RKO (cell line): ENCODE results near the gene ILKAP.

Experiments used
- DNase-seq: peaks from one replicate; pipeline ENCODE4 v3.0.0-alpha.2; 2016; ENCODE audit warnings: low spot score

ILKAP gene

GRCh38 chr2:238152771-238153688 lies 50.5 kb downstream of the ILKAP start:
- DNase-seq, result no peak

DNA sequence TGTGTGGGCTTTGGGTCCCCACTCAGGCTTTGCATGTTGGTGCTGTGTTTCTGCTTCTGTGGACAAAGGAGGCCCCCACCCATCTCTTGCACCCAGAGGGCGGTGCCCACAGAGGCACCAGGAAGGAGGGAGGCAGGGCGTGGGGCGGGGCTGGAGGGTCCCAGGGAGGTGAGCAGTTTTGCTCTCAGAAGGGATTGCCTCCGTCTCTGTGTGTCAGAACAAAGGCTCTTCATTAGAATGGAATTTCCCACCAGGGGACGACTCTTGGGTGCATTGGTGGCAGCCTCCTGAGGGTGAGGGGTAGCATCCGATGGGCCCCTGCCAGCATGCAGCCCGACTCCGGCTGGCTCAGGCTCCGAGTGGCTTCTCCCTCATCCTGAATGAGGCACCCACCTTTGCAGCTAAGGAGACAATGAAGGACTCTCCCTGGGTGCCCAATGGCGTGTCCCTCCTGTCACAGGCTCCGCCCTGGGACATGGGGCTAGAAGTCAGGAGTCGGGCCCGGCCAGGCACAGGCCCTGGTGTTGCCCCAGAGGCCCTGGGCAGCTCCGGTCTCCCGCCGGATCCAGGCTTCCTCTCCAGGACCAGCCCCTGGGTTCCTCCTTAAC lies 51.8 kb downstream of the ILKAP start:
- DNase-seq, result no peak

DNA sequence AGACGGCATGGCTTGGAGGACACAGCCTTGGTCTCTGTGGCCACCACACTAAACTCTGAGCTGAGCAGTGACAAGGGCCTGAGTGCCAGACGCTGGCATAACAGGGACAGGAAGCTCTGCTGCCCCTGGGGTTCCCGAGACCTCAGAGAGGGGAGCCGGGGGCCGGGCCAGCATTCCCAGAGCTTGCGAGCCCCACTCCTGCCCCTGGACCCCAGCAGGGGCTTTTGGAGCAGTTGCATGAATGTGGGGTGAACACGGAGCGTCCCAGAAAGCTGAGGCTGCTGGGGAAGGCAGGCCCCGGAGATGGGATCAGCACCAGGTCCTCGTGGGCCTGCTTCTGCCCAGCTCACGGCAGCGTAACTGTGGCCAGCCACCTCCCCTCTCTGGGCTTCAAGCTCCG lies 52.3 kb downstream of the ILKAP start:
- no peak for DNase-seq

GRCh38 chr2:238150686-238151085 lies 52.8 kb downstream of the ILKAP start:
- DNase-seq, result no peak

GRCh38 chr2:238149841-238150572 lies 53.5 kb downstream of the ILKAP start:
- no peak for DNase-seq

DNA sequence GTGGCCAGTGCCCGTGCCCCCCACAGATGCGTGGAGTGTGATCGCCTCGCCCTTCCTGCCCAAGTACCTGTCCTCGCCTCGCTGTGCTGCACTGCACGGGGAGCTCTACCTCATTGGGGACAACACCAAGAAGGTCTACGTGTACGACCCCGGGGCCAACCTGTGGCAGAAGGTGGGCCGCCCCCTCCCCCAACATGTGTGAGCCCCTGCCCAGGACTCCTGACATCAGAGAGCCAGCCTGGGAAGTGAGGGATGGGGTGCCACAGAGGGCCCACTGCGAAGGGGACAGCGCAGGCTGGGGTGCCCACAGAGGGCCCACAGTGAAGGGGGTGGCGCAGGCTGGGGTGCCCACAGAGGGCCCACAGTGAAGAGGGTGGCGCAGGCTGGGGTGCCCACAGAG lies 54.5 kb downstream of the ILKAP start:
- DNase-seq, result no peak

- no peak for DNase-seq
Observed at GRCh38 chr2:238146884-238147544, 56.5 kb downstream of the ILKAP start.

DNA sequence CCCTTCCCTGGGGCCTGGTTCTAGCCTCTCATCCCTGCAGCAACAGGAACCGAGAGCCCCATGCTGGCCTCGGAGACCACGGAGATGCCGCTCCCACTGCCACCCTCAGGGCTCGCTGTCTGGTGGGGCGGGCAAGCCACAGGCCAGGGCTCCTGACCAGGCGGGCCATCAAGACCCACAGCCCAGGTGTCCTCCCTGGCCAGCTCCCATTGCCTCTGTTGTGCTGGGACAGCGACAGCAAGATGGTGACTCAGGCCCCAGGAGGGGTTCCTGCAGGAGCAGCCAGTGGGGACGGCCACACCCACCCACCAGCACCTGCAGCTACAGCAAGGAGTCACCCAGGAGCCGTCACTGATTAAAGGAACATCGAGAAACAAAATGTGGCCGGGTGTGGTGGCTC lies 57.6 kb downstream of the ILKAP start:
- no peak for DNase-seq

GRCh38 chr2:238145046-238145445 lies 58.4 kb downstream of the ILKAP start:
- DNase-seq, result no peak

DNA sequence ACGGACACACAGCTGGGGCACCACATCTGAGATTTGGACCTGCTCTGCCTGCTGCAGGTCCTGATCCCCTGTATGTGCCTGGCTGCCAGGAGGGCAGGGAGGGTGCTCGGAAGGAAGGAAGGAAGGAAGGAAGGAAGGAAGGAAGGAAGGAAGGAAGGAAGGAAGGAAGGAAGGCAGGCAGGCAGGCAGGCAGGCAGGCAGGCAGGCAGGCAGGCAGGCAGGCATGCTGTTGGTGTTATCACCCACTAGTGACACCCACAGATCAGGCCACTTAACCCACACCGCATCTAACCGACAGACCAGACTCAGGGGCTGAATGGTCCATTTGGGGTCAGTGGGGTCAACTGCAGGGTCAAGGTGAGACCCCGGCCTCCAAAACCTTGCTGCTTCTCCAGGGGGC lies 59.2 kb downstream of the ILKAP start:
- DNase-seq, result no peak

- peak; percentile 78 for DNase-seq
Observed at GRCh38 chr2:238143239-238143951, 60.1 kb downstream of the ILKAP start.

- DNase-seq, result no peak
Observed at GRCh38 chr2:238142382-238143205, 60.9 kb downstream of the ILKAP start.

DNA sequence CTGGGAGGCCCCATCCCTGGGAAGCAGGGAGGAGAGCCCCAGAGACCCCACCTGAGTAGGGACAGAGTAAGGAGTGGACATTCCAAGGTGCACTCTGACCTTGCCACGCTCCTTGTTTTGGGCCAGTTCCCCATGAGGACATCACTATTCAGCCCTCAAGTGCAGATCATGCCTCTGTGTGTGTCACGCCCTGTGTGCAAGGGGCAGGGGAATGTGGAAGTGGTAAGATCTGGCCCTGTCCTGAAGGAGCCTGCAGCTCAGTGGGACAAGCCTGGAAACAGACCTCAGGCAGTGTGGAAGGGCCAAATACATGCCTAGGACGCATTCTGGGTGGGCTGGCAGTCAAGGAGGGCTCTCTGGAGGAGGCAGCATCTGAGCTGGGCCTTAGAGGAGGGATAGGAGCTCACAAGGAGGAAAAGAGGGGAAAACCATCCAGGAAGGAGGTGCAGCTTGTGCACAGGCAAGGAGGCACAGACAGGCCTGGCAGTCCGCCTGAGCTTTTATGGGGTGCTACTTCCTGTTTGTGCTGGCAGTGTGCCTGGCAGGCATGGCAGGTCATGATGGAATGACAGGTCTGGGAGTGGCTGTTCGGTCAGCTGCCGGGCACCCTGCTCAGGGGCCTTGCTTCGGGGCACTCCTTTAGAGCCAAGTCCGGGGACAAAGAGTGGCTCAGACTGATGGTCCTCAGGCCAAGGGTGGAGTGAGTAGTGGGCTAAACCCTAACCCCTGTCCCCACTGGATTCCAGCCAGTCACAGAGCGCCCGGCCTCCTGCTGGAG lies 61.8 kb downstream of the ILKAP start:
- DNase-seq, result peak; percentile 77

GRCh38 chr2:238140721-238141540 lies 62.6 kb downstream of the ILKAP start:
- DNase-seq, result no peak

DNA sequence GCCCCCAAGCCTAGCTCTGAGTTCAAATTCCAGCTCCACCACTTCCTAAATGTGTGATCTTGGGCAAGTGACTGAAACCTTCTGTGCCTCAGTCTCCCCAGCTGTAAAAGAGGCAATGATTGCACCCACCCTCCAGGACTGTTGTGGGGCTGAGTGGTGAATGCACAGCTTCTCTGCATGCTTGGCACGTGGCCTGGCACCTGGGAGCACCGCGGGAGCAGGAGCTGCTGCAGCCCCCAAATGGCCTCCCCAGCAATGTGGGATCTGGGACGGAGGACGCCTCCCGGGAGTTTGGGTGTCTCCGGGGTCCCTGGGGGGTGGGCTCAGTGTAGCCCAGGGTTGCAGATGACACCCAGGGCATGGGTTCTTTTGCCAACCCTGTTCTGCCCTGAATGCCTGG lies 63.5 kb downstream of the ILKAP start:
- no peak for DNase-seq

DNA sequence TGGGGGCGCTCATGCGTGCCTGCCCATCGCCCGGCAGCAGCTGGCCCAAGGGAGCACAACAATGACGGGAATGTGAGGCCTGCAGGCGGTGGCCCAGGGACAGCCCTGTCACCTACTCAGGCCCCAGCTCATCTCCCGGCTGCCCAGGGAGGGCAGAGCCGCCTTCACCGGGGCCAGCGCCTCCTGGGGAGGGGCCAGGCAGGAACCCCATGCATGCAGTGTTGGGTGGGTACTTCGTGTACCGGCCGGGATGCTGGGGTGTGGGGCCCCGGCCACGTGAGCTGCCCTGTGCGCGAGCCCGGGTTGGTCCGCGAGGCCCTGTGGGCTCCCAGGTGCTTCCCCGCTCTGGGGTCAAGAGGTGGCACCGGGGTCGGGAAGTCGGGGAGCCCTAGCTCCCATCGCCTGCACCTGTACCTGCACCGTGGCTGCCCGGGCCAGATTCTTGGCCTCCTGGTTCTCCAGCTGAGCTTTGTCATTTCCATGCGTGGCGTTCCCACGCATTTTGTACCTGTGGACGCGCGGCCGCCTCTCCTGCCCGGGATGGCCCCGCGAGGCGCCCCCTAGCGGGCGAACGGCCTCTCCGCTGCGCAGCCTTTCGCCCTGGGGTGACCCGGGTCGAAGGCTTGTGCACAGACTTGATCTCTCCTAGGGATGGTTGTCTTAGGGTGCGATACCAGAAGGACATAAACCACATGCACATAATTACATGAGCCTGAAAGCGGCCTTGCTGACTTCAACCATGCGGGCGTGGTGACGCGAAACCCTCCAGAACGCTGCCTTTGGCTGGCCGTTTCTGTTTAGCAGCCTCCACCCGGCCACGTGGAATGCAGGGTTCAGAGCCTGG lies 64.1 kb downstream of the ILKAP start:
- no peak for DNase-seq

- DNase-seq, result no peak
Observed at GRCh38 chr2:238138331-238139195, 64.9 kb downstream of the ILKAP start, which contains the start of gene KLHL30. Gene KLHL30, plus strand, starts transcription at chr2:238138668. Its CDS starts 2,087 bp downstream, at chr2:238140755.
